Measurements from ENCODE around the gene SLC6A13.

DNA sequence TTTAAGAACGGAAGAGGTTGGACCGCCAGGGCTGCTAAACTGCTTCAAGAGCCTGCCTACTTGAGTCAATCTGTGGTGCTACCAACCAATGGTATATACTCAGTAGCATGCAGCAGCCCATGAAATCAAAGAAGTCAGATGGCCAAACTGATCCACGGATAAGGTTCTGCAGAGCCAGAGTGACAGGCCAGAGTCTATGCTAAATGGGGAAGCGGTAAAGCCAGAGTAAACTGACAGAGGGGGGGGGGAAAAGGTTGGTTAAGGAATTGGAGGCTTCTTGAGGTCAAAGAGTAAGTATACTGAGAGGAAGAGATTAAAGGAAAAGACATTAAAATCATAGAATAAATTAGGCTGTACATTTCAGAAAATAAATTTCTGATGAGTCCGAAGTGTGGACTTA is 15.4 kb upstream of the SLC6A13 start:
- TF ChIP-seq ZNF565 (CRISPR knock-in tag; conservative IDR thresholded peaks at IDR 0.05; ENCODE audit: low read depth): no peak
- no peak for TF ChIP-seq BACH2 (CRISPR knock-in tag; IDR thresholded peaks at IDR 0.05; ENCODE audit: borderline replicate concordance)
- no peak for TF ChIP-seq ISL1 (CRISPR knock-in tag; IDR thresholded peaks at IDR 0.05)
- no peak for TF ChIP-seq GLIS3 (CRISPR knock-in tag; IDR thresholded peaks at IDR 0.05)
- no peak for TF ChIP-seq ZFP30 (CRISPR knock-in tag; IDR thresholded peaks at IDR 0.05)
- TF ChIP-seq ZNF8 (CRISPR knock-in tag; IDR thresholded peaks at IDR 0.05): no peak
- no peak for TF ChIP-seq PATZ1 (CRISPR knock-in tag; IDR thresholded peaks at IDR 0.05; ENCODE audit: borderline replicate concordance)
- TF ChIP-seq, protein P1, sequence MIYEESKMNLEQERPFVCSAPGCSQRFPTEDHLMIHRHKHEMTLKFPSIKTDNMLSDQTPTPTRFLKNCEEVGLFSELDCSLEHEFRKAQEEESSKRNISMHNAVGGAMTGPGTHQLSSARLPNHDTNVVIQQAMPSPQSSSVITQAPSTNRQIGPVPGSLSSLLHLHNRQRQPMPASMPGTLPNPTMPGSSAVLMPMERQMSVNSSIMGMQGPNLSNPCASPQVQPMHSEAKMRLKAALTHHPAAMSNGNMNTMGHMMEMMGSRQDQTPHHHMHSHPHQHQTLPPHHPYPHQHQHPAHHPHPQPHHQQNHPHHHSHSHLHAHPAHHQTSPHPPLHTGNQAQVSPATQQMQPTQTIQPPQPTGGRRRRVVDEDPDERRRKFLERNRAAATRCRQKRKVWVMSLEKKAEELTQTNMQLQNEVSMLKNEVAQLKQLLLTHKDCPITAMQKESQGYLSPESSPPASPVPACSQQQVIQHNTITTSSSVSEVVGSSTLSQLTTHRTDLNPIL (CRISPR knock-in tag; IDR thresholded peaks at IDR 0.05; ENCODE audit: low read depth): no peak

Data from SK-N-SH treated with all-trans-retinoic acid at 6 μM for 48 hours (cell line).